Stimulated activated CD4-positive, alpha-beta T cell treated with anti-CD3 and anti-CD28 coated beads, Interleukin-15, amount 100 ng/mL, for 24 hours (primary cell): ENCODE measurements around the gene CCK.

ENCODE experiments used
- DNase-seq: peaks from one replicate; pipeline ENCODE4 v3.0.0-alpha.2; 2020

CCK gene

GRCh38 chr3:42265059-42265991 lies 660 bp downstream of the CCK start:
- no peak for DNase-seq

GRCh38 chr3:42264399-42265058 lies 1.5 kb downstream of the CCK start:
- DNase-seq = peak; percentile 44

GRCh38 chr3:42263354-42264346 lies 2.3 kb downstream of the CCK start:
- peak; percentile 41 for DNase-seq

DNA sequence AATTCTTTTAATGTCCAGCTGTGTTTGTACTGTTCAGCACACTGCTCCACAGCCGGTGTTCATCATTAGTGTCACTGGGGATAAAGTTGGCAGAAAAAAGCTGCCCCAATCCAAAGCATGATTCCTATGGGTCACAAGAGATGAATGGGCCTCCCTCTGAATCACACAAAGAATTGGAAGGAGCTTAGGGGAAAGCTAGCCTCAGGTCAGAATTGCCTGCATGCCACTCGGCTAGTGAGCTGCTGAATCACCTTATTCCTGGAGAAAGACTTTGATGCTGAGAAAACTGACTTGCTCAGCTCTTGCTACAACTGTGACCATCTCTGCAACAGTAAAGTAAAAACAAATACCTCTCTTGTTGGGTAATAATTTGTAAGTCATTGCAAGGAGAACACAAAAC lies 3.5 kb downstream of the CCK start:
- no peak for DNase-seq

DNA sequence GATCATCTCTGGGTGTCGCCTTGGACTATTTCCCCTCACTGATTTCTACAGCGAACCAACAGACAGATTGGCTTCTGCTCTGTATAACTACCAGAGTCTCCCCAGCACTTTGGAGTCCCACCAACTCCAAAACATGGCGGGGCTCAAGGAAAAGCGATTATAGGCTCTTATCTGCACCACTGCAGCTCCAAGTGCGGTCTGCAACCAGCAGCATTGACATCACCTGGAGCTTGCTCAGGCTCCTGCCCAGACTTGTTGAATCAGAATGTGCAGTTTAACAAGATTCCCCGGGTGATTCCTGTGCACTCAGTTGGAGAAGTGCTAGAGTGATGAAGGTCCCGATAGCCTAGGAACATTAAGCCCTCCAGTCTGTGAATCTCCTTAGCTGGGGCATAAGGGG lies 9.0 kb downstream of the CCK start:
- no peak for DNase-seq

- no peak for DNase-seq
These were observed 9.7 kb downstream of the CCK start for GRCh38 chr3:42256135-42256819.

GRCh38 chr3:42254566-42254965 lies 11.4 kb downstream of the CCK start:
- DNase-seq = no peak

GRCh38 chr3:42250761-42251160 lies 15.2 kb downstream of the CCK start:
- DNase-seq = no peak

- peak; percentile 63 for DNase-seq
These were observed 18.4 kb downstream of the CCK start for GRCh38 chr3:42247576-42248027.

DNA sequence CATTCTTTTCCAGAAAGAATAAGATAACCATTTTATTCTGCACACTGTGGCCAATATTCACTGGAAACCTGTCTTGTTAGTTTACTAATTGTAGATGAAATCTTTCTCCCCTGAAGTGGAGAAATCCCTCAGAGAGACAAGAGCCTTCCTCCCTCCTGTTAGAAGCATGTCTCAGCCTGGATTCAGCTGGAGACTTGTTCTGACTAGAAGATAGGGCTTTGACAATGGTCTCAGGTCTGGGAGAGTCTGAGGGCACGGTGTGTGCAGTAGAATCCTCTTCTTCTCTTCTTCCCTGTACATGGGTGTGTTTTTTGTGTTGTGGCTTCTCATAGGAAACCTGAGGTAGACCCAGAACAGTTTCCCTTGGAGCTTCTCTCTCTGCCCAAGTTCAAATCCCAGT lies 19.9 kb downstream of the CCK start:
- no peak for DNase-seq

DNA sequence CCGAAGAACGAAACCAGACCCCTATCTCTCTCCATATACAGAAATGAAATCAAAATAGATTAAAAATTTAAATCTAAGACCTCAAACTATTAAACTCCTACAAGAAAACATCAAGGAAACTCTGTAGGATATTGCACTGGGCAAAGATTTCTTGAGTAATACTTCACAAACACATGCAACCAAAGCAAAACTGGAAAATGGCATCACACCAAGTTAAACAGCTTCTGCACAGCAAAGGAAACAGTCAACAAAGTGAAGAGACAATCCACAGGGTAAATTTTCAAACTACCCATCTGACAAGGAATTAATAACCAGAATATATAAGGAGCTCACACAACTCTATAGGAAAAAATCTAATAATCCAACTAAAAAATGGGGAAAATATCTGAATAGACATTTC lies 29.4 kb downstream of the CCK start:
- DNase-seq = no peak

DNA sequence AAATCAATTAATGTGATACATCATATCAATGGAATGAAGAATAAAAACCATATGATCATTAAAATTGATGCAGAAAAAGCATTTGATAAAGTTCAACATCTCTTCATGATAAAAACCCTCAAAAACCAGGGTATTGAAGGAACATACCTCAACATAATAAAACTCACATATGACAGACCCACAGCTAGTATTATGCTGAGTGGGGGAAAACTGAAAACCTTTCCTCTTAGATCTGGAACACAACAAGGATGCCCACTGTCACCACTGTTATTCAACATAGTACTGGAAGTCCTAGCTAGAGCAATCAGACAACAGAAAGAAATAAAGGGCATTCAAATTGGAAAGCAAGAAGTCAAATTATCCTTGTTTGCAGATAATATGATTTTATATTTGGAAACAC lies 30.5 kb downstream of the CCK start:
- DNase-seq = no peak

DNA sequence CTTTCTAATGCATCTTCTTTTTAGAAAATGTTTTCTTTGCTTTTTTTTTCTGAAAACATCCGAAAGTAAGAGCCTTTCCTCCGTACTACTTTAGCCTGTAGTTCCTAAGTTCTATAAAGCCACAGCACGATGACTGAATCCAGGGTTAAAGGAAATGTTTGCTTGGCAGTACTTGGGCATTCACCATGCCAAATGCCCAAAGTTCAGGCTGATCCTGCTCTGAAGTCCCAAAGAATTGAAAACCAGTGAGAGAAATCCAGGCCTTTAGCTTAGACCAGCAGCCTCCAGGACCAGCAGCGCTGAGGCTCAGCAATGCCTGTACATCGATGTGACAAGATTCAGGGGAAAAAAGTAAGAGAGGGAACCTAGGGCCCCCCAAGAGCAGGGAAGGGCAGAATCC lies 35.1 kb downstream of the CCK start:
- no peak for DNase-seq

DNA sequence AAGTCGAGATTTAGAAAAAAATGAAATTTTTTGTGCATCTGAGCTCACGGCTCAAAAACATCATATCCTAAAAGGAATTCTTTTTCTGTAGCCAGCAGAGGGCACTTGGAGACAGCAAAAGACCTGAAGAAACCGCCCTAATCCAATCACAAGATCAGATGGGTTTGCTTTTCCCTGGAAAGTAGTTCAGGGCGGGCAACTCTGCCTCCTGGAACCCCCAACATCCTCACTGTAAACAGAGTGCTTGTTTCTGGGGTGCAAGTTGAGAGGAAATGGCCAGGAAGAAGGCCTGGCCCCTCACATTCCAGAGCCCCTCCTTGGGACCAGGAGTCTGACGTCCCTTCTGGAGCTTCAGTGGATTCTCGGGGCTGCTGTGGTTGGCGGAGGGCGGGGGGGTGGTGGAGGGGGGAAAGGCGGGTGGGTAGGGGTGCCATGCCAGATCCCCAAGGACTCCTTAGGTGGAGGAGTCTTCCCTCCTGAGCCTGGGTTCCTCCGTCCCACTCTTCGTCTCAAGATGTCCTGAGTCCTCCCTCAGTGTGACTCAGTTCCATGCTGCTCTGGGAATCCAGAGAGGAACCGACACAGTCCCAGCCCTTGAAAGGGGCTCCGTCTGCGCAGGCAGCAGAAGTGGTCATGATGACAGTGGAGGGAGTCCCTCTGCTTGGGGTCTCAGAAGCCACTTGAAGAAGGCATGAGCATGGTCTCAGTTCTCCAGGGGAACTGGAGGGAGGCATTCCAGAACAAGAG lies 35.9 kb downstream of the CCK start:
- no peak for DNase-seq

DNA sequence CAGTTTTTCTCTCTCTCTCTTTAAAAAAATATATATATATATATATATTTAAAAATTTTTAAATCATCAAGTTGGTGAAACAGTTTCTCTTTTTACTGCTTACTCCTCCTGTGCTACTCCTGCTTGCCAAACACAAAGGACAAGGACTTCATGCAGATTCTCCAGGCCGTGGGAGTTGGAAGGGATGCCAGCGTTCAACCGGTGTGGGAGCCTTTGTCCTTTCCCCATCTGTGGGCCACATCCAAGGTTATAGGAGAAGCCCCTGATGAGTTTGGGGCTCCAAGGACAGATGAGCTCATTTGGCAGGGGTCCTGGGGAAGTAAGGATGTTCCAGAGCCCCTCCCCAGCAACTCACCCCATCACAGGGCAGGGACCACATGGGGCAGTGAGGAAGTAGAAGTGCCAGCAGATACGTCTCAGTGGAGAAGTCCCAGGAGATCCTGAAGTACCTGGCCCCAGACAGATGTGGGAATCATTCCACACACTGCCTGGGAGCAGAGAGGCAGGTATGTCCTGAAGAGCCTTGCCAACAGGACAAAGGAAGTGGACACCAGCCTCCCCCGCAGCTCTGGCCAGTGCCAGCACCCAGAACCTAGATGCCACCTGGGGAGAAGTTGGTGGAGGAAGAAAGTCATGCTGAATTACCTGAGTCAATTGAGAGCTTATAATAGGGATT lies 36.6 kb downstream of the CCK start:
- no peak for DNase-seq

GRCh38 chr3:42228796-42229195 lies 37.2 kb downstream of the CCK start:
- DNase-seq = no peak

- no peak for DNase-seq
These were observed 39.2 kb downstream of the CCK start for GRCh38 chr3:42226470-42227425.

- no peak for DNase-seq
These were observed 40.3 kb downstream of the CCK start for GRCh38 chr3:42225486-42226363.
